Activated CD4-positive, alpha-beta T cell treated with anti-CD3 and anti-CD28 coated beads, Interleukin-2, Interleukin-4, amounts not matched to agents 100 ng/mL and 50 ng/mL, durations not matched to agents 16 hours and 8 hours (primary cell): Measurements from ENCODE around the gene ATP2B2.

ENCODE experiments used
- DNase-seq: peaks from one replicate; pipeline ENCODE4 v3.0.0-alpha.2; 2020; ENCODE audit warnings: low spot score

Gene ATP2B2

GRCh38 chr3:10469441-10470119 is 35.8 kb downstream of the ATP2B2 start:
- no peak for DNase-seq

GRCh38 chr3:10468613-10469354 is 36.6 kb downstream of the ATP2B2 start:
- DNase-seq = no peak

- no peak for DNase-seq
Measured at GRCh38 chr3:10467904-10468612, 37.3 kb downstream of the ATP2B2 start.

- DNase-seq = no peak
Measured at GRCh38 chr3:10467204-10467603, 38.2 kb downstream of the ATP2B2 start.

- DNase-seq = no peak
Measured at GRCh38 chr3:10466186-10466585, 39.2 kb downstream of the ATP2B2 start.

- no peak for DNase-seq
Measured at GRCh38 chr3:10465161-10465560, 40.2 kb downstream of the ATP2B2 start.

DNA sequence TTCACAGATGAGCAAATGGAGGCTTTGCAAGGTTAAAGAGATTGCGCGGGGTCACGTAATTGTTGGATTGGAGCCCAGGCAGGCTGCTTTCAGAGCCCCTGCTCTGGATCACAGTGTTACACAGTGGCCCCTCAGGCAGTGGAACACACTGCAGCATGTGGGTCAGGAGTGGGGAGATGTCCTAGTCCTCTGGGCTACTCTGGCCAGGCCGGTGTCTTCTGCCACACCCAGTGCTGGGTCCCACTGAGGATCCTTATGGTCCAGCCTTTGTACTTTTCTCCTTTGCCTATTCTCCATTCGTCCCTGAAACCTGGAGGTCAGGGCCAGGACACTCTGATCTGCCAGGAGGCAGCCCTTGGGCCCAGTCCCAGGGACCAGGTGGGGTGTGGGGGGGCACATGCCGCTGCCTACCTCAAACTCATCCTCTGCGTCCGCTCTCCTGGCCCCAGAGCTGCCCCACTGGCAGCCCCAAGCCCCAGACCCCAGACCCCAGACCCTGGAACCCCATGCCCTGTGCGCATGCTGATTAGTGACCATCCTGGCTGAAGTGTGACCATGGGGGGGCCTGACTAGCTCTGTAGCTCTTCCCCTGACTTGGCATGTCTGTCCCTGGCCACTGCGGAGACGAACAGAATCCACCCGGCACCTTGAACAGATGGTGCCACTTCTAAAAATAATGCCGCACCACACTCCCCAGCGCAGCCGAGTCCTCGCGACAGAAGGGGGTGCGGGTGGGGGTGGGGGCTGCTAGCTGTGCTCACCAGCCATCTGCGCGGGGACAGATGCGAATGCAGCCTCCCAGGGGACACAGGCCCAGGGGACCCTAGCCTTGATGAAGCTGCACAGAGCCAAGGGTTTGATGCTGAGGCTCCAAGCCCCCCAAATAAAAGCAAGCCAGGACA is 41.6 kb downstream of the ATP2B2 start:
- no peak for DNase-seq

- no peak for DNase-seq
Measured at GRCh38 chr3:10462641-10463532, 42.5 kb downstream of the ATP2B2 start.

GRCh38 chr3:10460951-10461545 is 44.3 kb downstream of the ATP2B2 start:
- DNase-seq = no peak

DNA sequence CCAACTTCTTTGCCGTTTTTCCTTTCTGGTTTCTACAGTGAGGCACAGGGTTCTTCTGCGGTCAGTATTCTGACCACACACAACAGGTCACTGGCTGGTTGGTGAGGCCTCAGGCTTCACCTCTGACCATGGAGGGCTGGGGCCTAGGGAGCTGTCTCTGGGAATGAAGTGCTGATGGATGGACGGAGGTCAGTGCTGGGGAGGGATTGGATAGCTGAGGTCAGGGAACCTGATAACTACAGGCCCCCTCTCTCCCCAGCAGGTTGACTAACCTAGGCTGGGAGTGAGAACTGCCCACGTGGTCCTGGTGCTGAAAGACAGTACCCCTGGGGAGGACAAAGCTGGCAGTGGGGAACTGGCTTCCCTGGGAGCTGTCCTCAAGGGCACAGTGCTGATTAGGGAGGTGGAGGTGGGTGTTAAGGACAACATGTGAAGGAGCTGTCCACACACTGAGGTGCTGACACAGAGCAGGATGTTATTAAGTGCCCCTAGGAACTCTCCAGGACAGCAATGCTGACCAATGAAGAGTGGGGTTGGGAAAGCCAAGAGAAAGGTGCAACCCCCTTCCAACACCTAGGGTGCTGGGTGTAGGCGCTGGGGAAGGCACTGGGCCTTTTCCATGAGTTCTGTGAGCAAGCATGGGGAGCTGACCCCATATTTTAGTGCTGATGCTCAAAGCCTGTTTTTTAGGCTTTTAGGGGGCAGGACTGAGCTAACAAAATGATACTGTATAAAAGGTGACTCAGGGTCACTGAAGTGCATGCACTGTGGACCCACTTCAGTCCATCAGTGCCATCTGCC is 45.2 kb downstream of the ATP2B2 start:
- peak; percentile 39 for DNase-seq

GRCh38 chr3:10457560-10457959 is 47.8 kb downstream of the ATP2B2 start:
- DNase-seq = no peak

GRCh38 chr3:10456981-10457380 is 48.4 kb downstream of the ATP2B2 start:
- DNase-seq = no peak

GRCh38 chr3:10455545-10455914 is 49.9 kb downstream of the ATP2B2 start:
- no peak for DNase-seq

DNA sequence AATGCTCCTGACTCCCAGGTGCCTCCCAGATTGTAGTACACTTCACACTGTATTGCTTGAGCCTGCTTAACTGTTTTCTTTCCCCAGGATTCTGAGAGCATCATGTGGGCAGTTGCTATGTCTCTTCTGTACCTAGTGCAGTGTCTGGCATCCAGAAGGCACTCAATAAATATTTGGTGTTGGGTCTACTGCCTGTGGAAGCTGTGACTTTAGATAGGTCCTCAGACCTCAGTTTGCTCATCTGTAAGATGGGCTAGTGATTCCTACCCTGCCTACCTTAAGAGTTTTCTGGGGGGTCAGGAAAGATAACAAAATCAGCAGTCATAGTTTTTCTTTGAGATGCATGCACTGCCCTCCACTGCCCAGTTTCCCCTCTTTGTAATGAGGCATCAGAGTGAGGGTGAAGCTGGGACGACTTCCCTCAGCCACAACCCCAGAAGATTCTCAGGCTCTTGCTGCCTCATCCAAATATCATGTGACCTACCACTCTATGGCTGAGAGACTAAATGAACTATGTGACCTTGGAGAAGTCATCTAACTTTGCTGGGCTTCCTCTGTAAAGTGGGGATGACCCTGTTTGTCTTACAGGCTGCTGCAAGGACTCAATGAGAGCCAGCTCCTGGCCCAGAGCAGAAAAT is 50.4 kb downstream of the ATP2B2 start:
- DNase-seq = no peak

DNA sequence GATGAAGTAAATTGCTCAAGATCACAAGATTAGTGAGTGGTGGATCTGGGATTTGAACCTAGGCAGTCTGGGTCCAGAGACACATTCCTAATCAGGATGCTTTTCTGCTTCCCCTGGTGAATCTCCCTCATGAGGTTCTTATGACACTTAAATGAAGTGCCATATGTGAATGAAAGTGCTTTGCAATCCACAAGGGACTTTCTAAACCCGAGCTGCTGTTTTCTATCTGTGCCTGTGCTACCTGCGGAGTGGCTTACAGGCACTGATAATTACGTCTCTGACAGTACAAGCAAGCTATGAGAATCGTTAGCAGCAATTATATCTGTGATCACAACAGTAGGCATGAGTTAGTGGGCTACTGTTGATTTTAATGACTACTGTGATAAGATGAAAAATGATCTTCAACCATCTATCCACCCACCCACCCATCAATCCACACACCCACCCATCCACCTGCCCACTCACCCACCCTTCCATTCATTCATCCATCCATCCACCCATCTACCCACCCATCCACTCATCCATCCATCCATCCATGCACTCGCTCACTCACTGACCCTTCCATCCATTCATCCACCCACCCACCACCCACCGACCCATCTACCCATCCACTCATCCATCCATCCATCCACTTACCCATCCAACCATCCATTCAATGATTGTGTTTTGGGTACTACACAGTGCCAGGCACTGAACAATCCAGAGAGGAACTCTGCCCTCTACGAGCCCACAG is 51.8 kb downstream of the ATP2B2 start:
- DNase-seq = no peak

DNA sequence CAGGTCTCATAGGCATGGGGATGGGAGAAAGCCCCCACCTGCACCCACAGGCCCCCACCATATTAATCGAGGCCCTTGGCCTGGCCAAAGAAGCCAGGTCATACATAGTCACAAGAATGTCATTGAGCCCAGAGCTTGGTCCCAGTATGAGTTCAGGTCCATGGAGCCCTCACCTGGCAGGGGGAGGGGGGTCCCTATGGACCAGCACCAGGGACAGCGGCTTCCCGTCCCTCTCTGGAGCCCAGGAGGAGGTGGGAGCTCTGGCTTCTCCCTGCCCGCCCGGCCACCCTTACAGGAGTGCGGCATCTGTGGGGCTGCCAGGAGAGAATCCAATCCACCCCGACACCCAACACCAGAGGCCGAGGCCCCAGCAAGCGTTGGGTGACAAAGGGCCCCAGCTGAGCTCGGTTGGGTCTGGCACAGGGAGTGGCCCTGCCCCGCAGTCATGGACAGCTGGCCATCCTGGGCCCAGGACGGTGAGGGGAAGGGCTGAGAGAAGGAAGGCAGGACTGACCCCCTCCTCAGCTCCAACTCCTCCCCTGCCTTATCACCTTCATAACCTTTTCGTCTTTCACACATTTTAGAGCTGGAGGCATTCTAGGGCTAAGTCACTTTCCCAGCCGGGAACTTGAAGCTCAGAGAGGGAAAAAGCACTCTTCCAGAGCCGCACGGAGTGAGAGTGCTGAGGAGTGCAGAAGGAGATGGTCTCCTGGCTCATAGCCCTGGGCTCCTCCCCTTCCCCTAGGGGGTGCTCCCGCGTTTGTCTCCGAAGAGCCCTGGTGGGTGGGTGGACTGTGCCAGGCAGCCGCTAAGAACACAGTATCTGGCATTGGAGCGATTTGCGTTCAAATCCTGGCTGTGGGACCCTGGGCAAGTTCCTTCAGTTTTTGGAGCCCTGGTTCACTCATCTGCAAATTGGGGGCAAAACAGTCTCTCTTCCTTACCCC is 54.6 kb downstream of the ATP2B2 start:
- DNase-seq = no peak

DNA sequence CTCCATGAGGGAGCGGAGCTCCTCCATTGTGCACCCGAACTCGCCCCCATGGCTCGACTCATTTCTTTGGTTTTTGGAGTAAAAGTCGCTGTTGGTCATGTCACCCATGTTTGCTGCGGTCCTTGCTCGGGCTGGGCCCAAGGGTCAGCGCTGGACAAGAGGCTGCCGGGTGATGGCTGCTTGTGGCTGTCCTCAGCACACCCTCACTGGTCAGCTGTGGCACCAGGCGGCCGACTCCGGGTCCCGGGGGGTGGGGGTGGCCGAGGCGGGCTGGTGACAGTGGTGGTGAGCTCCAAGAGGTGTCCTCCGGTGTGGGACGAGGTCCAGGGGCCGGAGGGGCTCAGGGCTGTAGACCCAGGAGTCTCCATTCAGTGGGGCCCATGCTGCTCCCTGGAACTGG is 56.0 kb downstream of the ATP2B2 start:
- no peak for DNase-seq
